HCT116 (cell line): ENCODE results near the gene APH1B. TPM values are rescaled to one million over a fixed set of nuclear protein-coding genes. Genes with fewer than 3 reads are reported as not detected.

Experiments
- ATAC-seq: fragments of 200-7000 bp; cut with Tn5 transposase; 2 replicates; pipeline ENCODE4 v1.9.1; 2020; ENCODE audit warnings: mild to moderate bottlenecking, moderate library complexity
- BruUV-seq: library from RNA; stranded (reverse); fragments of 400-500 nt; replicated peaks from 2 replicates; lab custom pipeline; 2021; lab: Mats Ljungman, UMichigan
- CTCF ChIA-PET: fragments of 300-600 bp; sonication (Branson Sonifier 250); formaldehyde crosslinking; loops from one replicate; lab custom pipeline; 2021; ENCODE audit warnings: antibody characterized with exemption; lab: Charles Lee
- POLR2A ChIA-PET: fragments of 300-600, 350-600 bp; sonication (Branson Sonifier 250); formaldehyde crosslinking; loops from one replicate; lab custom pipeline; 2021; ENCODE audit warnings: antibody characterized with exemption; lab: Charles Lee
- RAD21 ChIA-PET, 2 experiments: fragments of 300-600 bp; sonication (Branson Sonifier 250); formaldehyde crosslinking; loops; one replicate each; lab custom pipeline; 2023; ENCODE audit warnings: low total read pairs in 2 of 2; ENCODE audit not compliant: uncharacterized antibody in 2 of 2, unreplicated experiment in 2 of 2, low non-redundant PET in 1 of 2; lab: Charles Lee
- DNase-seq: peaks from one replicate; pipeline ENCODE4 v3.0.0-alpha.2; 2010; ENCODE audit warnings: low read depth, low spot score
- H2AFZ ChIP-seq: fragments of 200-600 bp; shearing (Covaris generic), sonication (generic); 2 replicates; pipeline ENCODE4 v1.6.1; 2017; ENCODE audit warnings: low read depth, mixed run types, mixed read lengths, antibody characterized with exemption, low read length; ENCODE audit not compliant: poor library complexity, severe bottlenecking
- H3K27ac ChIP-seq: 2 replicates; pipeline ENCODE4 v1.5.1; 2012; ENCODE audit warnings: low read depth, low read length
- H3K27me3 ChIP-seq: fragments of 200-600 bp; sonication (generic); 2 replicates; pipeline ENCODE4 v1.6.1; 2016; ENCODE audit warnings: mixed run types, low read length, mixed read lengths; ENCODE audit not compliant: insufficient read depth
- H3K36me3 ChIP-seq, 2 experiments: fragments of 200-500 bp in 1 of 2; fragments of 200-600 bp in 1 of 2; sonication (Bioruptor generic) in 1 of 2; sonication (generic) in 1 of 2; 2 replicates each; pipeline versions ENCODE4 v1.5.1 to v1.6.1; 2014 to 2016; ENCODE audit warnings: low read length in 2 of 2, inconsistent platforms in 1 of 2, mixed read lengths in 1 of 2, mixed run types in 1 of 2; ENCODE audit not compliant: insufficient read depth in 2 of 2, control insufficient read depth in 1 of 2
- H3K4me1 ChIP-seq, 2 experiments: fragments of 200-600 bp in 1 of 2; sonication (generic) in 1 of 2; 2 replicates each; pipeline versions ENCODE4 v1.5.1 to v1.6.1; 2012 to 2017; ENCODE audit warnings: low read length in 2 of 2, inconsistent platforms in 1 of 2, mild to moderate bottlenecking in 1 of 2, mixed read lengths in 1 of 2, mixed run types in 1 of 2, moderate library complexity in 1 of 2; ENCODE audit not compliant: insufficient read depth in 2 of 2, control insufficient read depth in 1 of 2
- H3K4me2 ChIP-seq: fragments of 200-600 bp; sonication (generic); 2 replicates; pipeline ENCODE4 v1.6.1; 2017; ENCODE audit warnings: mixed run types, low read length, mixed read lengths
- H3K4me3 ChIP-seq, 2 experiments: fragments of 200-600 bp in 1 of 2; sonication (generic) in 1 of 2; replicated peaks in 1 of 2; 2 replicates each; pipeline ENCODE4 v1.5.1; 2011 to 2016; ENCODE audit warnings: low read length in 2 of 2, control low read depth in 1 of 2, low read depth in 1 of 2, mild to moderate bottlenecking in 1 of 2, mixed read lengths in 1 of 2, mixed run types in 1 of 2
- H3K79me2 ChIP-seq: fragments of 200-600 bp; sonication (generic); 2 replicates; pipeline ENCODE4 v1.6.1; 2017; ENCODE audit warnings: mild to moderate bottlenecking, mixed run types, low read length, moderate library complexity, mixed read lengths; ENCODE audit not compliant: insufficient read depth
- H3K9ac ChIP-seq: fragments of 200-600 bp; sonication (generic); 2 replicates; pipeline ENCODE4 v1.6.1; 2016; ENCODE audit warnings: low read length, mixed read lengths
- H3K9me2 ChIP-seq: fragments of 200-600 bp; sonication (generic), shearing (Covaris generic); 2 replicates; pipeline ENCODE4 v1.6.1; 2017; ENCODE audit warnings: mixed run types, mild to moderate bottlenecking, moderate library complexity; ENCODE audit not compliant: insufficient read depth
- H3K9me3 ChIP-seq, 2 experiments: fragments of 200-500 bp in 1 of 2; fragments of 200-600 bp in 1 of 2; sonication (Bioruptor generic) in 1 of 2; sonication (generic) in 1 of 2; 2 replicates each; pipeline ENCODE4 v1.6.1; 2014 to 2017; ENCODE audit warnings: low read length in 2 of 2, mixed read lengths in 2 of 2, inconsistent platforms in 1 of 2, low read depth in 1 of 2, mild to moderate bottlenecking in 1 of 2, mixed run types in 1 of 2, moderate library complexity in 1 of 2; ENCODE audit not compliant: control insufficient read depth in 1 of 2, insufficient read depth in 1 of 2
- H4K20me1 ChIP-seq: fragments of 200-600 bp; sonication (generic), shearing (Covaris generic); 2 replicates; pipeline ENCODE4 v1.6.1; 2017; ENCODE audit warnings: mixed run types, mild to moderate bottlenecking, moderate library complexity; ENCODE audit not compliant: insufficient read depth
- ATF3 ChIP-seq: IDR thresholded peaks from 2 replicates; pipeline ENCODE4 v1.6.1; 2012
- CEBPB ChIP-seq: IDR thresholded peaks from 2 replicates; pipeline ENCODE4 v1.6.1; 2012; ENCODE audit warnings: low read depth
- CTCF ChIP-seq, 3 experiments: fragments of 200-600 bp in 1 of 3; sonication (generic) in 1 of 3; IDR thresholded peaks in 2 of 3; conservative IDR thresholded peaks in 1 of 3; 2 replicates each; pipeline ENCODE4 v1.5.1; 2012 to 2017; ENCODE audit warnings: low read depth in 2 of 3, low read length in 2 of 3, antibody characterized with exemption in 1 of 3, borderline replicate concordance in 1 of 3, control low read depth in 1 of 3, mild to moderate bottlenecking in 1 of 3, mixed read lengths in 1 of 3, mixed run types in 1 of 3, moderate library complexity in 1 of 3; ENCODE audit not compliant: insufficient read depth in 1 of 3
- EGR1 ChIP-seq: IDR thresholded peaks from 2 replicates; pipeline ENCODE4 v1.6.1; 2012; ENCODE audit warnings: low read depth
- ELF1 ChIP-seq: IDR thresholded peaks from 2 replicates; pipeline ENCODE4 v1.6.1; 2012; ENCODE audit warnings: low read depth, borderline replicate concordance
- EZH2 ChIP-seq: fragments of 200-600 bp; sonication (generic); IDR thresholded peaks from 2 replicates; pipeline ENCODE4 v1.6.1; 2017; ENCODE audit warnings: antibody characterized with exemption, mixed run types
- EZH2phosphoT487 ChIP-seq: fragments of 200-600 bp; IDR thresholded peaks from 2 replicates; pipeline ENCODE4 v1.6.1; 2018; ENCODE audit warnings: antibody characterized with exemption, borderline replicate concordance
- FOSL1 ChIP-seq: IDR thresholded peaks from 2 replicates; pipeline ENCODE4 v1.6.1; 2012; ENCODE audit warnings: low read depth
- JUND ChIP-seq: IDR thresholded peaks from 2 replicates; pipeline ENCODE4 v1.6.1; 2012
- MAX ChIP-seq: IDR thresholded peaks from 2 replicates; pipeline ENCODE4 v1.6.1; 2012
- POLR2AphosphoS5 ChIP-seq: IDR thresholded peaks from 2 replicates; pipeline ENCODE4 v1.6.1; 2011; ENCODE audit warnings: mild to moderate bottlenecking, low read depth, low read length, moderate library complexity
- RAD21 ChIP-seq: IDR thresholded peaks from 2 replicates; pipeline ENCODE4 v1.6.1; 2012; ENCODE audit warnings: low read depth, mild to moderate bottlenecking
- SIN3A ChIP-seq: IDR thresholded peaks from 2 replicates; pipeline ENCODE4 v1.6.1; 2012; ENCODE audit warnings: low read depth
- SP1 ChIP-seq: IDR thresholded peaks from 2 replicates; pipeline ENCODE4 v1.6.1; 2012; ENCODE audit warnings: low read depth
- SRF ChIP-seq: IDR thresholded peaks from 2 replicates; pipeline ENCODE4 v1.6.1; 2012; ENCODE audit warnings: low read depth
- TCF7L2 ChIP-seq: IDR thresholded peaks from 2 replicates; pipeline ENCODE4 v1.7.0; 2011; ENCODE audit warnings: borderline replicate concordance, inconsistent platforms; ENCODE audit not compliant: insufficient read depth, insufficient read length; ENCODE audit errors: extremely low read depth
- ZBTB33 ChIP-seq: IDR thresholded peaks from 2 replicates; pipeline ENCODE4 v1.6.1; 2011; ENCODE audit warnings: mild to moderate bottlenecking, low read length, moderate library complexity; ENCODE audit not compliant: insufficient replicate concordance; ENCODE audit errors: extremely low read depth
- ZFX ChIP-seq: fragments of 450-650 bp; IDR thresholded peaks from 2 replicates; pipeline ENCODE4 v1.6.1; 2017
- ZNF274 ChIP-seq: fragments of 200-500 bp; sonication (Bioruptor generic); IDR thresholded peaks from 2 replicates; pipeline ENCODE4 v1.6.1; 2014; ENCODE audit warnings: mild to moderate bottlenecking, low read depth, low read length, inconsistent platforms
- intact Hi-C: fragments of 100-400 bp; cut with micrococcal nuclease; formaldehyde crosslinking; loops from 2 replicates; pipeline ENCODE4 v1.10.0; 2022
- total RNA-seq: library from RNA; stranded (reverse); gene quantifications from one replicate; pipeline ENCODE4 v1.2.1, GENCODE V29; 2021; ENCODE audit not compliant: unreplicated experiment

Gene APH1B
- total RNA-seq, 1 experiment from 2014 or later: 8.5 TPM

GRCh38 chr15:63243776-63244175 is 33.6 kb upstream of the APH1B start:
- Histone ChIP-seq H3K4me2 (no peak overlapping the region), H3K36me3 (no peaks in the 10 kb centered on the region), H3K9ac (no peak overlapping the region), H3K79me2 (no peaks in the 10 kb centered on the region), H3K27me3 (no peaks in the 10 kb centered on the region), H2AFZ (no peak overlapping the region), H3K9me3 (no peaks in the 10 kb centered on the region; a peak in 1 of 4 replicates), H3K4me1 (no peaks in the 10 kb centered on the region), H3K9me2 (no peaks in the 10 kb centered on the region), H3K27ac (no peak overlapping the region), H4K20me1 (no peaks in the 10 kb centered on the region), H3K4me3 (no peak overlapping the region)
- ChIA-PET CTCF (no interaction called here), POLR2A (no interaction called here), RAD21 (no interaction called here)
- BruUV-seq: no TSS peak
- DNase-seq (no peak), ATAC-seq (no peak)
- intact Hi-C loops: no loop called here
- no peak for TF ChIP-seq SIN3A
- TF ChIP-seq ATF3: no peak
- no peak for TF ChIP-seq EZH2phosphoT487
- no peak for TF ChIP-seq EGR1
- no peak for TF ChIP-seq SP1
- TF ChIP-seq EZH2: no peak
- TF ChIP-seq ZNF274: no peak
- no peak for TF ChIP-seq JUND
- no peak for TF ChIP-seq SRF
- TF ChIP-seq CTCF (IDR thresholded peaks at IDR 0.05 in 2 of 3, conservative IDR thresholded peaks at IDR 0.05 in 1 of 3; ENCODE audit: borderline replicate concordance in 1 of 3, insufficient read depth in 1 of 3, low read depth in 2 of 3, low read length in 2 of 3): no peak
- no peak for TF ChIP-seq FOSL1
- no peak for TF ChIP-seq RAD21
- TF ChIP-seq MAX: no peak
- TF ChIP-seq TCF7L2: no peak
- TF ChIP-seq ZBTB33: no peak
- no peak for TF ChIP-seq ZFX
- no peak for TF ChIP-seq CEBPB
- no peak for TF ChIP-seq POLR2AphosphoS5
- TF ChIP-seq ELF1: no peak
